NB4 (cell line): ENCODE data around the gene ADGRG6.

ENCODE experiments used
- POLR2A ChIP-seq: IDR thresholded peaks from 2 replicates; pipeline ENCODE4 v1.6.1; 2011; ENCODE audit warnings: mild to moderate bottlenecking; ENCODE audit not compliant: insufficient read length; ENCODE audit errors: extremely low read depth
- TF ChIP-seq, protein P1 (sequence below): IDR thresholded peaks from one replicate; pipeline ENCODE4 v1.5.1; 2012; ENCODE audit warnings: low read depth, low read length
- TF ChIP-seq, protein P2 (sequence below): IDR thresholded peaks from 2 replicates; pipeline ENCODE4 v1.6.1; 2011; ENCODE audit warnings: low read depth, low read length

DNA sequence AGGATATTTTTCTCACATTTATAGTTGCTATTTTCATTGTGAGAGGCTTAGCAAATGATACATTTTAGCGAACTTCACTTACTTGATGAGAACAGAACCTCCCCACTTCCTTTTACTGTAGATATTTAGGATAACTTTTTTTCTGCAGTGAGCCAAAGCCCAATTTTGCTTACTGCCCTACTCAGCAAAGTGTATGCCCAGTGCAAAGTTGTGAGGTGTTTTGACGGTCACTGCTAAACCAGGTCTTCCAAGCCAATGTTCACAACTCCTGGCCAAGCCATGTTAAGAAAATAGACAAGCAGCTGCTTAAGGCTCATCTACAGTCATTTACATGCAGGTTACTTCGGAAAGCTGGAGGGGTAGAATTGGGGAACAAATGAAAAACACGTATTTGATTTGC, 144.8 kb downstream of the ADGRG6 start:
- TF ChIP-seq, protein P1, sequence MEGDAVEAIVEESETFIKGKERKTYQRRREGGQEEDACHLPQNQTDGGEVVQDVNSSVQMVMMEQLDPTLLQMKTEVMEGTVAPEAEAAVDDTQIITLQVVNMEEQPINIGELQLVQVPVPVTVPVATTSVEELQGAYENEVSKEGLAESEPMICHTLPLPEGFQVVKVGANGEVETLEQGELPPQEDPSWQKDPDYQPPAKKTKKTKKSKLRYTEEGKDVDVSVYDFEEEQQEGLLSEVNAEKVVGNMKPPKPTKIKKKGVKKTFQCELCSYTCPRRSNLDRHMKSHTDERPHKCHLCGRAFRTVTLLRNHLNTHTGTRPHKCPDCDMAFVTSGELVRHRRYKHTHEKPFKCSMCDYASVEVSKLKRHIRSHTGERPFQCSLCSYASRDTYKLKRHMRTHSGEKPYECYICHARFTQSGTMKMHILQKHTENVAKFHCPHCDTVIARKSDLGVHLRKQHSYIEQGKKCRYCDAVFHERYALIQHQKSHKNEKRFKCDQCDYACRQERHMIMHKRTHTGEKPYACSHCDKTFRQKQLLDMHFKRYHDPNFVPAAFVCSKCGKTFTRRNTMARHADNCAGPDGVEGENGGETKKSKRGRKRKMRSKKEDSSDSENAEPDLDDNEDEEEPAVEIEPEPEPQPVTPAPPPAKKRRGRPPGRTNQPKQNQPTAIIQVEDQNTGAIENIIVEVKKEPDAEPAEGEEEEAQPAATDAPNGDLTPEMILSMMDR = no peak
- TF ChIP-seq POLR2A = no peak
- TF ChIP-seq, protein P2, sequence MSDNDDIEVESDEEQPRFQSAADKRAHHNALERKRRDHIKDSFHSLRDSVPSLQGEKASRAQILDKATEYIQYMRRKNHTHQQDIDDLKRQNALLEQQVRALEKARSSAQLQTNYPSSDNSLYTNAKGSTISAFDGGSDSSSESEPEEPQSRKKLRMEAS = no peak
